Measurements from ENCODE around the gene PRKG1. TPM values are rescaled to one million over a fixed set of nuclear protein-coding genes. Genes with fewer than 3 reads are reported as not detected.

PRKG1 gene
- total and polyA plus RNA-seq, 2 experiments from 2014 or later = 18.2 to 21.1 TPM

- no peak overlapping the region for H3K27ac ChIP-seq (ENCODE audit: low read depth)
- peaks cover 8% of the 10 kb centered on the region; the same call in 2 of the 3 replicates for H3K36me3 Mint-ChIP-seq (ENCODE audit: low read depth)
- H3K4me1 Mint-ChIP-seq = peaks cover 14% of the 10 kb centered on the region
- peaks cover 11% of the 10 kb centered on the region; the same call in 2 of the 3 replicates for H3K9me3 Mint-ChIP-seq
- no peaks in the 10 kb centered on the region for H3K27me3 ChIP-seq (ENCODE audit: insufficient read depth)
- no peaks in the 10 kb centered on the region for H3K36me3 ChIP-seq (ENCODE audit: insufficient read depth)
- no peak overlapping the region for H2AFZ ChIP-seq
- H3K4me3 ChIP-seq = no peak overlapping the region
- TF ChIP-seq CTCF (conservative IDR thresholded peaks at IDR 0.05; ENCODE audit: low read depth in 2 of 2) = no peak
- no peak for TF ChIP-seq EZH2 (IDR thresholded peaks at IDR 0.05; ENCODE audit: low read depth, unreplicated experiment)
- no peak for TF ChIP-seq EZH2phosphoT487 (IDR thresholded peaks at IDR 0.05; ENCODE audit: unreplicated experiment)
- TF ChIP-seq JUNB (IDR thresholded peaks at IDR 0.05; ENCODE audit: unreplicated experiment) = no peak
- TF ChIP-seq REST (IDR thresholded peaks at IDR 0.05; ENCODE audit: unreplicated experiment) = no peak
- no peak for TF ChIP-seq CREB1 (CRISPR knock-in tag; IDR thresholded peaks at IDR 0.05; ENCODE audit: low read depth)
- TF ChIP-seq ZNF462 (CRISPR knock-in tag; IDR thresholded peaks at IDR 0.05) = no peak
- TF ChIP-seq ZNF114 (CRISPR knock-in tag; IDR thresholded peaks at IDR 0.05) = no peak
- no peak for TF ChIP-seq NANOG (IDR thresholded peaks at IDR 0.05; ENCODE audit: borderline replicate concordance)
- no peak for TF ChIP-seq STAT1 (IDR thresholded peaks at IDR 0.05; ENCODE audit: unreplicated experiment)
- TF ChIP-seq POLR2AphosphoS5 (IDR thresholded peaks at IDR 0.05; ENCODE audit: low read depth) = no peak
- no peak for TF ChIP-seq ZNF331 (CRISPR knock-in tag; IDR thresholded peaks at IDR 0.05; ENCODE audit: low read depth)
- TF ChIP-seq ETS1 (IDR thresholded peaks at IDR 0.05) = no peak
- H3K27me3 Mint-ChIP-seq (ENCODE audit: insufficient read depth, low read depth, poor library complexity) = peaks cover 7% of the 10 kb centered on the region
- H4K20me1 ChIP-seq (replicated peaks; ENCODE audit: insufficient read depth) = no peaks in the 10 kb centered on the region
- no peaks in the 10 kb centered on the region for H3K79me2 ChIP-seq (replicated peaks; ENCODE audit: insufficient read depth)
- H3K9me2 ChIP-seq (ENCODE audit: insufficient read depth) = no peaks in the 10 kb centered on the region
- peaks cover 6% of the 10 kb centered on the region for H3K4me1 ChIP-seq (ENCODE audit: insufficient read depth)
- H3F3A ChIP-seq (replicated peaks; ENCODE audit: low read depth) = no peaks in the 10 kb centered on the region
- H3K4me2 ChIP-seq = no peak overlapping the region
- no peak for ATAC-seq
- DNase-seq (ENCODE audit: low spot score) = no peak
- no peak overlapping the region for H3K27ac Mint-ChIP-seq
- no peak overlapping the region for H3K4me3 Mint-ChIP-seq
Measured at GRCh38 chr10:51852297-51852696, 778.0 kb downstream of the PRKG1 start.

Data from GM23338 (cell line).